ENCODE results near the gene TSPAN32.
"Not testable (repeated sequence)": the region's sequence is repeated elsewhere in the genome, so short reads cannot be mapped to it uniquely, and the experiment has no call there.

Gene TSPAN32

DNA sequence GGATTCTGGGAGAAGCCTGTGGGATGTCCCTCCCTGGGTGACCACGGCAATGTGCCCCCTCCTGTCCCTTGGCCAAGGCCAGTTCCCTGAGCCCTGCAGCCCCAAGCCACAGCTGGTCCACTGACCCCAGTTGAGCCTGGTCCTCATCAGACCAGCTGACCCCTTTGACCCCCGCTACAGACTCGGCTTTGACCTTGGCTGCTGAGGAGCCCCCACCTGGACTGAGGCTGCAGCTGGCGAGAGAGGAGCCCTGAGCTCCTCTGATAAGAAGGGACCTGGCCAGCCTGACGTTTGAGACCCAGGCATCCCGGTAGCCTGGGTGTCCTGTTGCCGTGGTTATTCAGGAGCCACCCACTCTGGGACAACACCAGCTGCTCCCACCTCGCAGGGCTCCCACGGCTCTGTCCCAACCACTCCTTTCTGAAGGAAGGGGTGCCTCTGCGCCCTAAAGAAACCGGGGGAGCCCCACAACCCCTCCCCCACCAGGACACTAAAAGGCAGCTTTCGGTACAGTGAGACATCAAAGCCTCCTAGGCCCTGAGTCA lies 34.4 kb upstream of the TSPAN32 start:
- no peak for DNase-seq (ENCODE audit: low spot score)

DNA sequence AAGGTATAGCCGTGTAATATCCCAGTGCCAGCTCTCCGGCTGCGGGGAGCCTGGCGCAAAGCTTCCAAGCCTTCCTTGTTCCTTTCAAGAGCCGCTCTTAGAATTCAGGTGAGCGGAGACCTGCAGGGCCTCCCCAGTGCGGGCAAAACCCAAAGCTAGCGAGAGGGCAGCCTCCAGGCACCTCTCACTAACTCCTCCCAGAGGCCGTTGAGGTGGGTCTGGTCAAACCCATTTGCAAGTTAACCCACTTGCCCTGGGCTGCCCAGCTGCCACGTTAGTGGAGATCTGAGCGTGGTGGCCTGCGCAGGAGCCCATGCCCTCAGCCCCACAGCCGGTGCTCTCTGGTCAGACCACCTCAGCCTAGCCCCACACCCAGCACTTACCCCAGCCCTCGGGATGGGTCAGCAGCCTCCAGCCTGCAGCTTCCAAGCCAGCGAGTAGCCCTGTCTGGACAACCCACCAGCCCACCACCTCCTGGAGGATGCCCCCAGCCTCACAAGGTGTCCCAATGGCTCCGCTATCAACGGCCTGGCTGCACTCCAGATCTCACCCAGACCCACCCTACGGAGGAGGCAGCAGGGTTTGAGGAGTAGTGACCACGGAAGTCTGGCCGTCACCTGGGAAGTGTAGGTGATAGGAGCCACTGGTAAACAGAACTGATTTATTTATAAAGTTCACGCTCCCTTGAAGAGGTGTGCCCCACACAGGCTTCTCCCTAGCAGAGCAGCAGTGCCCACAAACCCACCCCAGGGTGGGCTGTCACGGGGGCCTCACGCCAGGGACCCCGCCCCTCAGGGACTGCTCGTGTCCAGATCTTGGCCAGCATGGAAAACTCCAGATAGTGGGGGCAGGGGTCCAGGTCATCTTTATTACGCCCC lies 33.7 kb upstream of the TSPAN32 start:
- DNase-seq (ENCODE audit: low spot score): no peak

DNA sequence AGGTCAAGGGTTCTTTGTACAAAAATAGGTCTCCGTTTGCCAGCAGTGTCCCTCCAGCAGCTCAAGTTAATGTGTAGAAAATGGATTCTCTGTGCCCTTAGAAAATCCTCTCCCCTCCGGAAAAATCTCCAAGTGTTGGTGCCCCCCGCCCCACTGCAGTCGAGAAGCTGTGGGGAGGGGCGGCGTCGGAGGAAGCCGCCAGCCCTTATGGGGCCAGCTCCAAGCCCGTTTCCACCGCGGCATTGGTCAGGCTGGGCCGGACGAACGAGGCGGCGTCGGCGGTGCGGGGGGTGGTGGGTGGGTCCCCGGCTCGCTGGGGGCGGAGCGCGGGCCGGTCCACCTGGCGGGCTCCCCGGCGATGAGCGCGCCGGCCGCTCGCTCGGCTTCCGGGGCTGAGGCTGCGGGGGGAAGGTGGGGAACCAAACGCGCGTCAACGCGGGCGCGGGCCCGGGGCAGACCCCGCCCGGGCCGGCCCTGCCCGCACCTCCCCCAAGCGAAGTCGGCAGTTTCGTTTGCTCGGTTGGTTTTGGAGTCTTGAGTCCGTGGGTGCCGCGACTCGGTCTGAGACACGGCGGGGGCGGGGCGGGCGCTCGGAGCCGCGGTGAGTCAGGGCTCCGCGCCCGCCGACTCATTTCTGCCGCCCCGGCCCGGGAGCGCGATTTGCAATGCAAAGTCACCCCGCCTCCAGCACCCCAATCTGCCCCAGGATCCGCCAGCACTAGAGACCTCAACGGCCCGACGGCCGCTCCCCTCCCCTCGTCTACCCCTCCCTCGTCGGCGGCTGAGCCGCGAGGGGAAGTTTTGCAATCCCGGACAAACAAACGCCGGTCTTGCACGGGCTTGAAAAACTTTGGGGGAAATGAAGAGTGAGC lies 32.8 kb upstream of the TSPAN32 start:
- peak; percentile 27 for DNase-seq (ENCODE audit: low spot score)

DNA sequence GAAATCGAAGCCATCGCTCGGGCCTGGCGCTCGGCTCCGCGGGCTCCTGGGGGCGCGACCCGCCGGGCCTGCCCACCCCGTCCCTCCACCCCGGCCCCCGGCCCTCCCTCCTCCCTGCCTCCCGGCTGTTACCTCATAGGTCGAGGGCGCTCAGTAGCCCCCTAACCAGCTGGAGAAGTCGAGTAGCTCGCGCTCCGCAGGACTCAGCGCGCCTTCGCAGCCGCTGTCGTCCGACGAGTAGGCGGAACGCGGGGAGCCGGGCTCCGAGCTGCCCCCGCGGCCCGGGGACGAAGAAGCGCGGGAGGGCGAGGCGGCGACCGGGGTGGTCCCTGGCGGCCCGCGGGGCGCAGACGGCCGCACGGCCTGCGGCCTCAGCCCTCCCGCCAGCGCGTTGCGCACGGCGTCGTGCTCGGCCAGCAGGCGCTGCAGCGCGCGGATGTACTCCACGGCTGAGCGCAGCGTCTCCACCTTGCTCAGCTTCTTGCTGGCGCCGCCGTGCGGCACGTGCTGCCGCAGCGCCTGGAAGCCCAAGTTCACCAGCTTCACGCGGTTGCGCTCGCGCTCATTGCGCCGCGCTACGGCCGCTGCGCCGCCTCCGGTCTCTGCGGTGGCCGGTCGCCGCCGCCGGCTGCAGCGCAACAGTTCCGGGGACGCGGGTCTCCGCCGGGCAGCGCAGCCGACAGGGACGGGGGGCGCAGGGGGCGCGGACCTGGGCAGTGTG lies 32.1 kb upstream of the TSPAN32 start:
- DNase-seq (ENCODE audit: low spot score): no peak

DNA sequence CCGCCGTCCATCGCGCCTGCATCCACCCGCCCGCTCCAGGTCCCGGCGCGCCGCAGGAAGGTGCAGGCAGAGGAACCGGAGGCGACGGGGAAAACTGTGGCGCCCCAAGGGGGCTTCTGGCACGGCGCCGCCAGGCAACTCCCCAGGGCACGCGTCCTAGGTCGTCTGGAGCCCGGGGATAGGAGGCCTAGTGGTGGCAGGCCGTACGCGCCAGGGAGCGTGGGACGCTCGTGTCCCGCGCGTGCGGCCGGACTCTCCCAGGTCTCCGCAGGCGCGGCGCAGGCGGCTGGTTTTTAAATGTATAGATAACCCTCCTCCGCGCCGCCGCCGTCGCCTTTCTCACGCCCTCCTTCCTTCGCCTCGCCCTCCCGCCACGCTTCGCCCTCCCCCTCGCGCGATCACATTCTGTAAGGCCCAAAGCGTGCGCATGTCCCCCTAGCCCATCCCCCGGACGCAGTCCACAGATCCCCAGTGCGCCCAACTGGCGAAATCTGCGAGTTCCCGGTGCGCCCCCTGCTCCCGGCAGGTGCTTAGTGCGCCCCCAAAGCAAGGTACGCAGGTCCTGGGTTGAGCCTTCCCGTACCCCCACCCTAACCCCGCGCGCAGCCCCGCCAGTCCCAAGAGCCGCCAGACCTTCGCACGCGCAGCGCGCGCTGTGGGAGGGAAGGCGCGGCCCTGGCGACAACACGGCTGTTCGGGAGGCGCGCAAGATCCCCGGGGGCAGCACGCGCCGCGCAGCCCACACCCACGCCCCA lies 31.3 kb upstream of the TSPAN32 start, which contains the start of gene ASCL2:
Gene ASCL2 (minus strand): TSS at position 267 of the 755 bp plus-strand sequence. CDS start 256 bp downstream, at position 11.
- DNase-seq (ENCODE audit: low spot score): no peak

DNA sequence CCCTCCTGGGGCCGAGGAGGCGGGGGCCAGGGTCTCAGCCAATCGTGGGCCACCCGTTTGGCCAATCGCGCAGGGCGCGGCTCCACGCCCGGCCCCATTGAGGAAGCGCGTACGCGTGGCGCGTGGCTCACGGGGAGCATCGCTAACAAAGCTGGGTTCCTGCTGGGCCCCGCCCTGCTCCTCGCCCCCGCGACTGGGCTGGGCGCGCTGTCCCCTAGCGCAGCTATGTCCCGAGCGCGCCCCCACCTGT lies 30.8 kb upstream of the TSPAN32 start:
- DNase-seq (ENCODE audit: low spot score): peak; percentile 15

DNA sequence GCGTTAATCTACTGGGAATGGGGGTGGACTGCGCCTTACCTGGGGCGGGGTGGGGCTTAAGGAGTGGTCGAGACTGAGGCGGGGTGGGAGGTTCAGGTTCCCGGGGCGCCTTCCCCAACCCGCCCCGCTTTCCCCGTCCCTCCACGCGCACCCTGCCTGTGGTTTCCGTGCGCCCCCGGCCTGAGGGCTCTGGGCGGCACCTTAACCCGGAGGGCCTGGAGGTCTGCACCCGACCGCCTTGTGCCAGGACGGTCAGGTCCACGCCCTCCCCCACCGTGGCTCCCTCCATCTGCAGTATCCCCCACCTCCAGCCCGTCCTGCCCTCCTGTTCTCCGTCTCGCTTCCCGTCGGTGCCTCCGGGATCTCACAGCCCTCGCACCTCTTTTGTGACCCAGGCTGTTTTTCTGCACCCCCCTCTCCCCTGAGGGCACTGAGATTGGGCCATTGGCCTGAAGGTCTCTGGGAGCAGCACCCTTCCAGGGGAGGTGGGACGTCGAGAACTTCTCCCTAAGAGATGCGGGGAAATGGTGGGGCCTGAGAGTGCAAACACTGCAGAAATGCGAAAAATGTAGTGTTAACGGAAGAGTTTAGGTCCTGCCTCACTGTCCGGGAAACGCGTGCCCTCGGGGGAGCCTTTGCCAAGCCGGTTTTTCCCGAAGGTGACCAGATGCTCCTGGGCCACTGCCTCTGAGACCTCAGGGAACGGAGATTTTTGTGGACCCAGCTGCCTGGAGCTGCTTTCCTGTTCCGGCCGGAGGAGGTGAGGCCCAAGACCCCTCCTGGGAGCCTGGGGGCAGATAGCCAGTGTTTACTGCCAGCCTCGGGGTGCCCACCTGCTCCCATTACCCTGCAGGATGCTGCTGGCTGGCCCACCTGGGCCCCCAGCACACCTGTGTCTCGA lies 30.2 kb upstream of the TSPAN32 start:
- no peak for DNase-seq (ENCODE audit: low spot score)

DNA sequence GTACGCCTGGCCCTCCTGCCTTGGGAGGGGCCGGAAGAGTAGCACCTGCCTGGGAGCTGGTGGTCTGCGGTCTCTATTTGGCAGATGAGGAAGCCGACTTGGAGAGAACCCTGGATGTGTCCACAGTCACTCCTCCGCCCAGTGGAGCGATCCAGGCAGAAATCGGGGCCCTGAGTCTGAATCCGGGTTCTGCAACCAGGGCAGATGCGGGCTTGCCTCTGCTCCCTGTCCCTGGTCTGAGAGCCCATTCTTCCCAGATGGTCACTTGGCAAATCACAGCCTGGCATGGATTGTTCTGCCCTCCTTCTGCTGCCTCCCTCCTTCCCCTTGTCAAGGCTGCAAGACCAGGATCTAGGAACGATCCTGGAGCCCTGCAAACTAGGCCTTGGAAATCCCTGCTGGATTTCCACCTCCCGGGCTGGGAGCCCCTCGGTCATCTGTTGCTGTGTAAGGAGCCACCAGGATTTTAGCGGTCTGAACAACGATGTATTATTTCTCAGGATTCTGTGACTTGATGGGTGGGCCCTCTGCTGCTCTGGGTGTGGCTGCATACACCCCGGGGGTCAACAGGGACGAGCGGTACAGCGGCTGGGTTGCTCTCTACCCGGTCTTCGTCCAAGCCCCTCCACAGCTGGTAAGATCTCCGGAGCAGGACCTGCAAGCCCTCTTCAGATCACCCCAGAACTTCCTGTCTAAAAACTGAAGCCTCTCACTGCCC lies 29.4 kb upstream of the TSPAN32 start:
- no peak for DNase-seq (ENCODE audit: low spot score)

DNA sequence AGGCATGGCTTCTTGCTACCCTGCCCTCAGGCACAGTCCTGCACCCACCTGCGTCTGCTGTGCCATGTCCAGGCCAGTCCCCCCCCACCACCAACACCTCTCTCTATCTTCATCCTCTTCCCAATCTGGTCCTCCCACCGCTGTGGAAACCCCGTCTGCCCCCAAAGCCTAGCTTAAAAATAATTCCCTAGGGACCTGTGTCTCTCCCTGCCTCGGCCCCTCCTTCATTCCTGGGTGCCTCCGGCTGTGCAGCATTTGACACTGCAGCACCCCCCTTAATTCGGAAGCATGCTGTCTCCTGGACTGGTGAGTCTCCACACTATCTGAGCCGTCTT lies 28.9 kb upstream of the TSPAN32 start:
- DNase-seq (ENCODE audit: low spot score): no peak

DNA sequence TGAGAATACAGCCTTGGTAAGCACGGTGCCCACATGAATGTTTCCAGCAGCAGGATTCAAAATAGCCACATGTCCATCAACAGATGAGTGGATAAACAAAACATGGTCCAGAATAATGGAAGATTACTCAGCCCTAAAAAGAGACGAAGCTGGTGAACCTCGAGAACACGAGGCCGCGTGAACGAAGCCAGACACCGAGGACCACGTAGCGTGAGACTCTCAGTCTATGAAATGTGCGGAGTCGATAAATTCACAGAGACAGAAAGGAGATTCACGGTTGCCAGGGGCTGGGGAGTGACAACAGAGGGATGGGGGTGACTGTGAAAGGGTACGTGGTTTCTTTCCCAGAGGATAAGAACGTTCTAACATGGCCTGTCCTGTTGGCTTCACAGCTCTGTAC lies 28.5 kb upstream of the TSPAN32 start:
- DNase-seq (ENCODE audit: low spot score): no peak

DNA sequence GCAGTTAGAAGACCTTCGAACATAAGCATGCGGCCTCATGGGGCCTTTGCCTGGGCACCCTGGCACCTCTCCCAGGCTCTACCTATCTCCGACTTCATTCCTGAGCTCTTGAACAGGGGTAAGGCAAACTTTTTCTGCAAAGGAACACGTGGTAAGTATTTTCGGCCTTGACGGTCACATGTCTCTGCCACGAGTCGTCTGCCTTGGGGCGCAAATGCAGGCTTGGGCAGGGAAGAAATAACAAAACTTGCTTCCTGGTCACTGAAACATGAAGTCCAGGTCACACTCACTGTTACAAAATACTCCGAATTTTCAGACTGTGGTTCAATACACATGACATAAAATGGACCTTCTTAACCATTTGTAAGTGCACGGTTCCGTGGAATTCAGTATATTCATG lies 28.0 kb upstream of the TSPAN32 start:
- no peak for DNase-seq (ENCODE audit: low spot score)

DNA sequence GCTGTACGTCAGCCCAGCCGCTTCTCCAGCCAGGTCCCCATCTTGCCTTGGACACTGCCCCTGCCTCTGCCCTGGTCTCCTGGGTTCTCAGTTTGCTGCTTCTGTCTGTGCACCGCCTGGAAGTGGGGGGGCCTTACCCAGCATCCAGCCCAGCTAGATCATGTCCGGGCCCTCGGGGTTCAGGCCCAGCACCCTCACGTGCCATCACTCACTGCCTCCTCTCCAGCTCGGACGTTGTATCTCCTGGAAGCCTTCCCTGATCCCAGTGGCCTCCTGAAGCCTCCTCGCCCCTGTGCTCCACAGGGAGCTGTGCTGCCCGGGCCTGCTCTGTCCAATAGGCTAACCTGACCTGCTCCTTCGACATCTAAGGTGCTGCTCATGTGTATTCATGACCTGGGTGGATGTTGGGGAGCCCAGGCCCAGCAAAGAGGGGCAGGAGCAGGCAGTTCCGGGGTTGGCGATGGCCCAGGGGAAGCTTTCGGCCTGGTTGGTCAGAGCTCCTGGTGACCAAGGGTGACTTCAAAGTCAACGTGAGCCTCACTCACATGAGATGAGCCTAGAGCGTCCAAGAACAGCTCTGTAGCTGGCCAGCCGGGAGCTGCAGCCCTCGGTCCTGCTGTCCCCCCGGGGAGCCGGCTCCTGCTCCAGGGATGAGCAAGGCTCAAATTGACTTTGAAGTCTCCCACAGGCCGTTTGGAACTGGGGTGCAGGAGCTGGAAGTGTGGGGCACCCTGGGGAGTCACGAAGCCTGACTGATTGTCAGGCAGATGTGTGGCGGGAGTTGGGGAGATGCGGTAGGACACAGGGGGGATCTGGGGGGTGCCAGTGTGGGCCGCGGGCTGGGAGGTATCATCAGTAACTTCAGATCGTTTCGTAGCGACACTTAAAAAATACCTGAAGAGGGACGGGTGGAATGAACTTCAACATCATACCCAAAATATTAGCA lies 26.2 kb upstream of the TSPAN32 start:
- no peak for DNase-seq (ENCODE audit: low spot score)

DNA sequence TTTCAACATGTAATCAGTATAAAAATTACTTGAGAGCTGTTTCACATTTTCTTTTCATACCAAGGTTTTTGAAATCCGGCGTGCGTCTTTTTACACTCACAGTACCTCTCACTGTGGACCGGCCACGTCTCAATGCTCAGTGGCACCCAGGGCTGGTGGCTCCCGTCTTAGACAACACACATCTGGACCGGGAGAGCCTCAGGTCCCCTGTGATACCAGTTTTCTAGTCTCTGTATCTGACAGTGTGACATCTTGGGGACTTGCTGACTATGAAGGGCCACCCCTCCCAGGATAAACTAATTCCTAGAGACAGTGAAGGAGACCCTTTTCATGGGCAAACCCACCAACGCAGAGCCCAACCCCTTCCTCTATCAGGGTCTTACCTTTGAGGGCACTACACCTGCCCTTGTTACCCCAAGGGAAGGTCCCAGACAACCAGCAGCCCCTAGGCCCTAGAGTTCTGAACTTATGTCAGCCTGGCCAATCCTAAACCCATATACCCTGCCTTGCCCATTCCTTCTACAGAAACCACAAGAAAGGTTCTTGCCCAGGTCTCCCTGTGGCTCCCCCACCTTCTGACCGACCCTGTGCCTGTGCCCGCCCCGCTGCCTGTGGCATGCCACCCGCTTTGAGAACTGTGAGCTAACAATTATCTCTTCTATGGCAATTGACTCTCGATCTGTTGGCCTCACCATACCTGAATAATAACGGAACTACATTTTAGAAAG lies 25.4 kb upstream of the TSPAN32 start:
- DNase-seq (ENCODE audit: low spot score): no peak

DNA sequence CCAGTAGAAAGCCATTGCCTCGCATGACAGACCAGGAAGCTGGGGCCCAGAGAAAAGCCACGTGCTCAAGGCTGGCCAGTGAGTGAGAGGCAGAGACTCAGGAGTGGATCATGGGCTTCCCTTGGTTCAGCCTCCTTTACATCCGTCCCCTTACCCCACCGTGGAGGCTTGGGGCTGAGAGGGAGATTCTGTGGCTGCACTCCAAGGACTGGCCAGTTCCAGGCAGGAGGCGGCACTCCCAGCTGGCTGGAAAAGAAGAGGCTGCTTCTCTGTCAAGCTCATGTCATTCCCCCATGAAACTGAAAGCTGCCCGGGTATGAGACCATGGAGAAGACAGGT lies 24.8 kb upstream of the TSPAN32 start:
- no peak for DNase-seq (ENCODE audit: low spot score)

DNA sequence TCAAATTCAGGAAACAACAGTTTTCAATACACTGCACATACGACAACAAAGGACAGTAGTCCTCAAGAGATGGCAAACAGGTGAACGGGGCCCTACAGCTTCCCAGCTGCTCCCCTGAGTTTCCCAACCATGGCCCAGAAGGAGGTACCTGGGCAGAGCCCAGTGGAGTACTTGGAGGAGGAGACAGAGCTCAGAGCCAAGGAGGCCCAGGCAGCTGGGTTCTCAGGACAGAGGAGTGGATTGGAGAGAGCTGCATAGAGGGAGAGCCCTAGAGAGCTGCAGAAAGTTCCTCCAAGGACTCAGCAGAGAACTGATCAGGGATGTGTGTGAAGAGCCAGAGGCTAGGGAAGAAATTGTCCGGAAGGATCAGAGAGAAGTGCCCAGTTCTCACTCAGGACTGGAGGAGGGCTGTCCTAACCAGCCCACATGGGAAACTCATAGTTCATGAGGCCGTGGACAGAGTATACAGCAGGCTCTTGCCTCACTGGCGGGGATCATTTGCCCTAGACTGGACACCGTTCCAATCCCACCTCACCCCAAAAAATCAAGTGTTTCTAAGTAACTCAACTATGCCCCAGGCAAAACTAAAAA lies 23.8 kb upstream of the TSPAN32 start:
- DNase-seq (ENCODE audit: low spot score): no peak

DNA sequence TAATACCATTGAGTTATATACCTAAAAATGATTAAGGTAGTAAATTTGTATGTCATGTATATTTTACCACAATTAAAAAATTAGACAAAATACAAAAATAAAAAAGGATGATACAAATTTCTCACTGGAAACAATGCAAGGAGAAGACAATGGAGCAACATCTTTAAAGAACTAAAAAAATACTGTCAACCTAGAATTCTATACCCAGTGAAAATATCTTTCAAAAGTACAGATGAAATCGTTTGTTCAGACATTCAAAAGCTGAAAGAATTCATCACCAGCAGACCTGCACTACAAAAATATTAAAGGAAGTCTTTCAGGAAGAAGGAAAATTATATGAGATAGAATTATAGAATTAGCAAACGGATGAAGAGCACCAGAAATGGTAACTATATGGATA lies 21.6 kb upstream of the TSPAN32 start:
- no peak for DNase-seq (ENCODE audit: low spot score)

DNA sequence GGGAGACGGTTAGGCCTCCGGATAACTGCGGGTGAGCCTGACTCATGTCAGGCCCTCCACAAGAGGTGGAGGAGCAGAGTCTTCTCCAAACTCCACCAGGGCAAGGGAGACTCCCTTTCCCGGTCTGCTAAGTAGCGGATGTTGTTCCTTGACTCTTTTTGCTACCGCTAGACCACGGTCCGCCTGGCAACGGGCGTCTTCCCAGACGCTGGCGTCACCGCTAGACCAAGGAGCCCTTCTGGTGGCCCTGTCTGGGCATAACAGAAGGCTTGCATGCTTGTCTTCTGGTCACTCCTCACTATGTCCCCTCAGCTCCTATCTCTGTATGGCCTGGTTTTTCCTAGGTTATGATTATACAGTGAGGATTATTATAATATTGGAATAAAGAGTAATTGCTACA lies 15.5 kb upstream of the TSPAN32 start:
- not testable (repeated sequence) for DNase-seq (ENCODE audit: low spot score)

DNA sequence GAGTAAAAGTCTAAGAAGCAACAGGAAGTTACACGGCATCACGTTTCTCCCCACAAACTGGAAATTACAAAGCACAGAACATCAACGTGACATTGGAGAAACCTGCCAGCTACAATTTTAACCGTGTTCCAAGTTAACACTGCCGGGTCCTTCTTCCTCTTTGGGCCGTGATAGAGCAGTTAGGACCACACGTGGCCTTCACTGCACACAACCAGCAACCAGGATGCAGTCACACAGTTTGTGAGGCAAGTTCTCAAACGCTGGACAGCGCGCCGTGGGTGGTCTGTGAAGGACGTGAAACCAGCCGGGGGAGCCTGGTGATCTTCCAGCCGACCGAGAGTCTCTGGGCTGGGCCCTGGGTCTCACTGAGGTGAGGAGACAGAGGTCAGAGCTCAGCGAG lies 14.7 kb upstream of the TSPAN32 start:
- no peak for DNase-seq (ENCODE audit: low spot score)
